ENCODE measurements around the gene GBA3. TPM values are rescaled to one million over a fixed set of nuclear protein-coding genes. Genes with fewer than 3 reads are reported as not detected.

GBA3 gene
- total RNA-seq, 1 experiment from 2014 or later = not detected

GRCh38 chr4:22824091-22824490 is 131.4 kb downstream of the GBA3 start:
- H2AFZ ChIP-seq (ENCODE audit: low read depth, low read length, poor library complexity, severe bottlenecking) = no peak overlapping the region
- CTCF ChIA-PET = no interaction called here

More at GRCh38 chr4:22824091-22824490, 131.4 kb downstream of the GBA3 start:
- Histone ChIP-seq H3K4me1 (ENCODE audit: control insufficient read depth in 1 of 2, insufficient read depth in 2 of 2, low read length in 2 of 2) (no peaks in the 10 kb centered on the region), H3K27me3 (ENCODE audit: insufficient read depth, low read length) (no peaks in the 10 kb centered on the region), H3K36me3 (ENCODE audit: control insufficient read depth in 1 of 2, insufficient read depth in 2 of 2, low read length in 2 of 2) (no peaks in the 10 kb centered on the region), H4K20me1 (ENCODE audit: insufficient read depth) (no peaks in the 10 kb centered on the region), H3K79me2 (ENCODE audit: insufficient read depth, low read length) (no peaks in the 10 kb centered on the region), H3K4me3 (replicated peaks in 1 of 2; ENCODE audit: low read depth in 1 of 2, low read length in 2 of 2) (no peak overlapping the region), H3K9me3 (ENCODE audit: control insufficient read depth in 1 of 2, insufficient read depth in 1 of 2, low read depth in 1 of 2, low read length in 2 of 2) (no peaks in the 10 kb centered on the region), H3K9me2 (ENCODE audit: insufficient read depth) (no peaks in the 10 kb centered on the region), H3K27ac (ENCODE audit: low read depth, low read length) (no peak overlapping the region), H3K9ac (ENCODE audit: low read length) (no peak overlapping the region), H3K4me2 (ENCODE audit: low read length) (no peak overlapping the region)
- ChIA-PET POLR2A (no interaction called here), RAD21 (ENCODE audit: low non-redundant PET in 1 of 2, low total read pairs in 2 of 2, uncharacterized antibody in 2 of 2, unreplicated experiment in 2 of 2) (no interaction called here)
- no peak for TF ChIP-seq ELF1 (IDR thresholded peaks at IDR 0.05; ENCODE audit: borderline replicate concordance, low read depth)
- TF ChIP-seq, protein P1, sequence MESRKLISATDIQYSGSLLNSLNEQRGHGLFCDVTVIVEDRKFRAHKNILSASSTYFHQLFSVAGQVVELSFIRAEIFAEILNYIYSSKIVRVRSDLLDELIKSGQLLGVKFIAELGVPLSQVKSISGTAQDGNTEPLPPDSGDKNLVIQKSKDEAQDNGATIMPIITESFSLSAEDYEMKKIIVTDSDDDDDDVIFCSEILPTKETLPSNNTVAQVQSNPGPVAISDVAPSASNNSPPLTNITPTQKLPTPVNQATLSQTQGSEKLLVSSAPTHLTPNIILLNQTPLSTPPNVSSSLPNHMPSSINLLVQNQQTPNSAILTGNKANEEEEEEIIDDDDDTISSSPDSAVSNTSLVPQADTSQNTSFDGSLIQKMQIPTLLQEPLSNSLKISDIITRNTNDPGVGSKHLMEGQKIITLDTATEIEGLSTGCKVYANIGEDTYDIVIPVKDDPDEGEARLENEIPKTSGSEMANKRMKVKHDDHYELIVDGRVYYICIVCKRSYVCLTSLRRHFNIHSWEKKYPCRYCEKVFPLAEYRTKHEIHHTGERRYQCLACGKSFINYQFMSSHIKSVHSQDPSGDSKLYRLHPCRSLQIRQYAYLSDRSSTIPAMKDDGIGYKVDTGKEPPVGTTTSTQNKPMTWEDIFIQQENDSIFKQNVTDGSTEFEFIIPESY (IDR thresholded peaks at IDR 0.05; ENCODE audit: extremely low read depth, insufficient replicate concordance, low read length) = no peak
- no peak for TF ChIP-seq POLR2AphosphoS5 (IDR thresholded peaks at IDR 0.05; ENCODE audit: low read depth, low read length)
- TF ChIP-seq SP1 (IDR thresholded peaks at IDR 0.05; ENCODE audit: low read depth) = no peak
- TF ChIP-seq YY1 (IDR thresholded peaks at IDR 0.05; ENCODE audit: extremely low read depth, insufficient replicate concordance, low read depth, low read length) = no peak
- no peak for TF ChIP-seq TCF7L2 (IDR thresholded peaks at IDR 0.05; ENCODE audit: borderline replicate concordance, extremely low read depth, insufficient read depth, insufficient read length)
- TF ChIP-seq, protein P2, sequence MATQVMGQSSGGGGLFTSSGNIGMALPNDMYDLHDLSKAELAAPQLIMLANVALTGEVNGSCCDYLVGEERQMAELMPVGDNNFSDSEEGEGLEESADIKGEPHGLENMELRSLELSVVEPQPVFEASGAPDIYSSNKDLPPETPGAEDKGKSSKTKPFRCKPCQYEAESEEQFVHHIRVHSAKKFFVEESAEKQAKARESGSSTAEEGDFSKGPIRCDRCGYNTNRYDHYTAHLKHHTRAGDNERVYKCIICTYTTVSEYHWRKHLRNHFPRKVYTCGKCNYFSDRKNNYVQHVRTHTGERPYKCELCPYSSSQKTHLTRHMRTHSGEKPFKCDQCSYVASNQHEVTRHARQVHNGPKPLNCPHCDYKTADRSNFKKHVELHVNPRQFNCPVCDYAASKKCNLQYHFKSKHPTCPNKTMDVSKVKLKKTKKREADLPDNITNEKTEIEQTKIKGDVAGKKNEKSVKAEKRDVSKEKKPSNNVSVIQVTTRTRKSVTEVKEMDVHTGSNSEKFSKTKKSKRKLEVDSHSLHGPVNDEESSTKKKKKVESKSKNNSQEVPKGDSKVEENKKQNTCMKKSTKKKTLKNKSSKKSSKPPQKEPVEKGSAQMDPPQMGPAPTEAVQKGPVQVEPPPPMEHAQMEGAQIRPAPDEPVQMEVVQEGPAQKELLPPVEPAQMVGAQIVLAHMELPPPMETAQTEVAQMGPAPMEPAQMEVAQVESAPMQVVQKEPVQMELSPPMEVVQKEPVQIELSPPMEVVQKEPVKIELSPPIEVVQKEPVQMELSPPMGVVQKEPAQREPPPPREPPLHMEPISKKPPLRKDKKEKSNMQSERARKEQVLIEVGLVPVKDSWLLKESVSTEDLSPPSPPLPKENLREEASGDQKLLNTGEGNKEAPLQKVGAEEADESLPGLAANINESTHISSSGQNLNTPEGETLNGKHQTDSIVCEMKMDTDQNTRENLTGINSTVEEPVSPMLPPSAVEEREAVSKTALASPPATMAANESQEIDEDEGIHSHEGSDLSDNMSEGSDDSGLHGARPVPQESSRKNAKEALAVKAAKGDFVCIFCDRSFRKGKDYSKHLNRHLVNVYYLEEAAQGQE (IDR thresholded peaks at IDR 0.05; ENCODE audit: low read depth) = no peak
- TF ChIP-seq CBX3 (IDR thresholded peaks at IDR 0.05; ENCODE audit: low read depth) = no peak
- no peak for TF ChIP-seq EZH2phosphoT487 (IDR thresholded peaks at IDR 0.05; ENCODE audit: borderline replicate concordance)
- no peak for TF ChIP-seq ZNF274 (IDR thresholded peaks at IDR 0.05; ENCODE audit: low read depth, low read length)
- no peak for TF ChIP-seq SRF (IDR thresholded peaks at IDR 0.05; ENCODE audit: low read depth)
- no peak for TF ChIP-seq SIN3A (IDR thresholded peaks at IDR 0.05; ENCODE audit: low read depth)
- DNase-seq (ENCODE audit: low read depth, low spot score) (no peak), ATAC-seq (no peak)
- BruUV-seq (replicated peaks) = no TSS peak
- intact Hi-C loops (cut with micrococcal nuclease) = no loop called here
